SK-N-SH treated with all-trans-retinoic acid at 6 μM for 48 hours (cell line): ENCODE results near the gene TMEM214.

Experiments
- BACH2 ChIP-seq: fragments of 250-450 bp; sonication (Bioruptor Pico); IDR thresholded peaks from 2 replicates; pipeline ENCODE4 v1.9.0; 2021; ENCODE audit warnings: mild to moderate bottlenecking, borderline replicate concordance
- CREB5 ChIP-seq: fragments of 250-450 bp; sonication (Bioruptor Pico); IDR thresholded peaks from 2 replicates; pipeline ENCODE4 v1.5.1; 2020; ENCODE audit warnings: low read depth, mild to moderate bottlenecking, moderate library complexity
- PPARA ChIP-seq: fragments of 250-450 bp; sonication (Bioruptor Pico); IDR thresholded peaks from 2 replicates; pipeline ENCODE4 v1.5.0; 2020; ENCODE audit warnings: mild to moderate bottlenecking, borderline replicate concordance
- ZFP3 ChIP-seq: fragments of 250-450 bp; sonication (Bioruptor Pico); IDR thresholded peaks from 2 replicates; pipeline ENCODE4 v1.5.0; 2020; ENCODE audit warnings: mild to moderate bottlenecking, moderate library complexity
- TF ChIP-seq, protein P1 (sequence below): fragments of 250-450 bp; sonication (Bioruptor Pico); IDR thresholded peaks from 2 replicates; pipeline ENCODE4 v1.8.0; 2020; ENCODE audit warnings: mild to moderate bottlenecking, moderate library complexity, borderline replicate concordance
- TF ChIP-seq, protein P2 (sequence below): fragments of 250-450 bp; sonication (Bioruptor Pico); IDR thresholded peaks from 2 replicates; pipeline ENCODE4 v1.5.1; 2021; ENCODE audit warnings: mild to moderate bottlenecking, moderate library complexity

DNA sequence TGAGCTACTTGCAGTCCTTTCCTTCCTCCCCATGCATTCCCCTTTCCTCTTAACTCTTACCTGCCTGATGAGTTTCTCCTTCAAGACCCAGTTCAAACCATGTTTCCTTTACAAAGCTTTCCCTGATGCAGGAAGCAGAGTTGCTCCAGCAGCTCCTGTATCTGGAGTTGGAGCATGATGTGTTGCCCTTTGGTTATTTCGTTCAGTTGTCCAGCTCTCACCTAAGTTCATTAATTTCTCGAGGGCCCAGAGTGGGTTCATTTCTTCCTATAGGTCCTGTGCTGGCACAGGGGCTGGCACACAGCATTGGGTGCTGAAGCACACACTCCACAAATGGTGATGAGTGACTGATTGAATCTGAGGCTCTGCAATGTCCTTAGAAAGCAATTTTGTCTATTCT is 23.0 kb upstream of the TMEM214 start:
- TF ChIP-seq CREB5 (CRISPR knock-in tag) (no peak), BACH2 (CRISPR knock-in tag) (no peak), ZFP3 (no peak), PPARA (no peak)
- TF ChIP-seq, protein P1, sequence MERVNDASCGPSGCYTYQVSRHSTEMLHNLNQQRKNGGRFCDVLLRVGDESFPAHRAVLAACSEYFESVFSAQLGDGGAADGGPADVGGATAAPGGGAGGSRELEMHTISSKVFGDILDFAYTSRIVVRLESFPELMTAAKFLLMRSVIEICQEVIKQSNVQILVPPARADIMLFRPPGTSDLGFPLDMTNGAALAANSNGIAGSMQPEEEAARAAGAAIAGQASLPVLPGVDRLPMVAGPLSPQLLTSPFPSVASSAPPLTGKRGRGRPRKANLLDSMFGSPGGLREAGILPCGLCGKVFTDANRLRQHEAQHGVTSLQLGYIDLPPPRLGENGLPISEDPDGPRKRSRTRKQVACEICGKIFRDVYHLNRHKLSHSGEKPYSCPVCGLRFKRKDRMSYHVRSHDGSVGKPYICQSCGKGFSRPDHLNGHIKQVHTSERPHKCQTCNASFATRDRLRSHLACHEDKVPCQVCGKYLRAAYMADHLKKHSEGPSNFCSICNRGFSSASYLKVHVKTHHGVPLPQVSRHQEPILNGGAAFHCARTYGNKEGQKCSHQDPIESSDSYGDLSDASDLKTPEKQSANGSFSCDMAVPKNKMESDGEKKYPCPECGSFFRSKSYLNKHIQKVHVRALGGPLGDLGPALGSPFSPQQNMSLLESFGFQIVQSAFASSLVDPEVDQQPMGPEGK: no peak
- TF ChIP-seq, protein P2, sequence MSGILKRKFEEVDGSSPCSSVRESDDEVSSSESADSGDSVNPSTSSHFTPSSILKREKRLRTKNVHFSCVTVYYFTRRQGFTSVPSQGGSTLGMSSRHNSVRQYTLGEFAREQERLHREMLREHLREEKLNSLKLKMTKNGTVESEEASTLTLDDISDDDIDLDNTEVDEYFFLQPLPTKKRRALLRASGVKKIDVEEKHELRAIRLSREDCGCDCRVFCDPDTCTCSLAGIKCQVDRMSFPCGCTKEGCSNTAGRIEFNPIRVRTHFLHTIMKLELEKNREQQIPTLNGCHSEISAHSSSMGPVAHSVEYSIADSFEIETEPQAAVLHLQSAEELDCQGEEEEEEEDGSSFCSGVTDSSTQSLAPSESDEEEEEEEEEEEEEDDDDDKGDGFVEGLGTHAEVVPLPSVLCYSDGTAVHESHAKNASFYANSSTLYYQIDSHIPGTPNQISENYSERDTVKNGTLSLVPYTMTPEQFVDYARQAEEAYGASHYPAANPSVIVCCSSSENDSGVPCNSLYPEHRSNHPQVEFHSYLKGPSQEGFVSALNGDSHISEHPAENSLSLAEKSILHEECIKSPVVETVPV (CRISPR knock-in tag): no peak
